Measurements from ENCODE around the gene SIPA1. TPM values are rescaled to one million over a fixed set of nuclear protein-coding genes. Genes with fewer than 3 reads are reported as not detected.

Gene SIPA1
- total RNA-seq, 1 donor, result 34.5 TPM

GRCh38 chr11:65645710-65646109 is 7.8 kb downstream of the SIPA1 start:
- no peak for TF ChIP-seq CTCF (IDR thresholded peaks at IDR 0.05; ENCODE audit: insufficient read depth, low read depth, low read length)
- peak; percentile 38 for DNase-seq (ENCODE audit: low read depth)
- H3K4me3 ChIP-seq (ENCODE audit: low read depth, low read length), result no peak overlapping the region

GRCh38 chr11:65646288-65646957 is 8.5 kb downstream of the SIPA1 start:
- H3K4me3 ChIP-seq (ENCODE audit: low read depth, low read length), result no peak overlapping the region
- DNase-seq (ENCODE audit: low read depth), result no peak
- TF ChIP-seq CTCF (IDR thresholded peaks at IDR 0.05; ENCODE audit: insufficient read depth, low read depth, low read length), result no peak

- DNase-seq (ENCODE audit: low read depth), result no peak
- no peak for TF ChIP-seq CTCF (IDR thresholded peaks at IDR 0.05; ENCODE audit: insufficient read depth, low read depth, low read length)
- H3K4me3 ChIP-seq (ENCODE audit: low read depth, low read length), result no peak overlapping the region
Measured at GRCh38 chr11:65646958-65647701, 9.2 kb downstream of the SIPA1 start.

- no peak for TF ChIP-seq CTCF (IDR thresholded peaks at IDR 0.05; ENCODE audit: insufficient read depth, low read depth, low read length)
- no peak overlapping the region for H3K4me3 ChIP-seq (ENCODE audit: low read depth, low read length)
- no peak for DNase-seq (ENCODE audit: low read depth)
Measured at GRCh38 chr11:65648997-65649493, 11.1 kb downstream of the SIPA1 start.

GRCh38 chr11:65649656-65650546 is 12.0 kb downstream of the SIPA1 start:
- no peak for DNase-seq (ENCODE audit: low read depth)
- no peak for TF ChIP-seq CTCF (IDR thresholded peaks at IDR 0.05; ENCODE audit: insufficient read depth, low read depth, low read length)
- no peak overlapping the region for H3K4me3 ChIP-seq (ENCODE audit: low read depth, low read length)

GRCh38 chr11:65650547-65651338 is 12.8 kb downstream of the SIPA1 start:
- H3K4me3 ChIP-seq (ENCODE audit: low read depth, low read length), result no peak overlapping the region
- no peak for TF ChIP-seq CTCF (IDR thresholded peaks at IDR 0.05; ENCODE audit: insufficient read depth, low read depth, low read length)
- no peak for DNase-seq (ENCODE audit: low read depth)

All from fibroblast of villous mesenchyme (primary cell).